ENCODE measurements around the gene CHMP6.
"Not testable (repeated sequence)": the region's sequence is repeated elsewhere in the genome, so short reads cannot be mapped to it uniquely, and the experiment has no call there.

The CHMP6 gene

DNA sequence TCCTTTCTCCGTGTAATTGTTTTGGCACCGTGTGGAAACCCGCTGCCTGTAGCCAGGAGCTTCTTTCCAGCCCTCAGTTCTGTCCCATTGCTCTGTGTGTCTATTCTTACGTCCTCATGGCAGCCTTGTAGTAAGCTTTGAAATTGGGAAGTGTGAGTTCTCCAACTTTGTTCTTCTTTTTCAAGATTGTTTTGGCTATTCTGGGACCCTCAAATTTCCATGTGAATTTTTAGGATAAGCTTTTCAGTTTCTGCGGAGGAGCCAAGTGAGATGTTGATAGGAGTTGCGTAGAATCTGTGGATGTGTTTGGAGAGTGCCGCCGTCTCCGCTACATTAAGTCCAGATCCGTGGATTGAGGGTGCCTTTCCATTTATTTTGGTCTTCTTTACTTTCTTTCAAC lies 15.2 kb downstream of the CHMP6 start:
- ATAC-seq = no peak
- peaks cover 6% of the 10 kb centered on the region for H3K36me3 Mint-ChIP-seq
- H3K4me3 Mint-ChIP-seq = no peak overlapping the region
- peaks cover 13% of the 10 kb centered on the region for H3K4me1 Mint-ChIP-seq
- H3K9me3 Mint-ChIP-seq = peaks cover 5% of the 10 kb centered on the region
- H3K27ac Mint-ChIP-seq = no peak overlapping the region
- peaks cover 39% of the 10 kb centered on the region for H3K27me3 Mint-ChIP-seq

DNA sequence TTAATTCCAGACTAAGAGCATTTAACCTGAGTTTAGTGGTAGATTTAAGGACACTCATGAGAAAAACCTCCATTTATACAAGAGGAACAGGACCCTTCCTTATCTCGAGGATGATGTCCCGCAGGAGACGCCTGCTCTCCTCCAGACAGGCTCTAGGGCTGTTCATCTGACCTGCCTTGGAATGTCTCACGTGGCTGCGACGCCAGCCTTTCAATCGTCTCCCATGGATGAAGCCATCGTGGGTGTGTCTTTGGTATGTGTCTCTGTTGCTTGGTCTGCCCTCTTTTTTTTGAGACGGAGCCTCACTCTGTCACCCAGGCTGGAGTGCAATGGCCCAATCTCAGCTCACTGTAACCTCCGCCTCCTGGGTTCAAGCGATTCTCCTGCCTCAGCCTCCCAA lies 16.5 kb downstream of the CHMP6 start:
- no peak overlapping the region for H3K4me3 Mint-ChIP-seq
- no peak overlapping the region for H3K27ac Mint-ChIP-seq
- no peak for ATAC-seq
- H3K27me3 Mint-ChIP-seq = peaks cover 28% of the 10 kb centered on the region
- peaks cover 6% of the 10 kb centered on the region for H3K36me3 Mint-ChIP-seq
- H3K4me1 Mint-ChIP-seq = peaks cover 13% of the 10 kb centered on the region
- H3K9me3 Mint-ChIP-seq = peaks cover 5% of the 10 kb centered on the region

GRCh38 chr17:81009136-81009535 lies 17.5 kb downstream of the CHMP6 start:
- H3K36me3 Mint-ChIP-seq = peaks cover 6% of the 10 kb centered on the region
- peaks cover 5% of the 10 kb centered on the region for H3K9me3 Mint-ChIP-seq
- no peak overlapping the region for H3K4me3 Mint-ChIP-seq
- H3K4me1 Mint-ChIP-seq = peaks cover 8% of the 10 kb centered on the region
- ATAC-seq = no peak
- no peak overlapping the region for H3K27ac Mint-ChIP-seq
- H3K27me3 Mint-ChIP-seq = peaks cover 19% of the 10 kb centered on the region

DNA sequence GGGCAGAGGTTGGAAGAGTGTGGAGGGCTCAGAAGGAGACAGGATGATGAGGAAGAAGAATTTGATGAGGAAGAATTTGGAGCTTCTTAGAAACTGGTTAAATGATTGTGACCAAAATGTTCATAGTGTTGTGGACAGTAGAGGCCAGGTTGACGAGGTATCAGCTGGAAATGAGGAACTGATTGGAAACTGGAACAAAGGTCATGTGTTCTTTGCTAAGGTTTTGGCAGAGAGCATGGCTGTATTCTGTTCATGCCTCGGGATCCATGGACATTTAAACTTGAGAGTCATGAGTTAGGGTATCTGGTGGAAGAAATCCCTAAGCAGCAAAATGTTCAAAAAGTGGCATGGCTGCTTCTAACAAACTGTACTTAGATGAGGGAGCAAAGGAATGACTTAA lies 19.3 kb downstream of the CHMP6 start:
- H3K4me1 Mint-ChIP-seq = no peaks in the 10 kb centered on the region
- no peak for ATAC-seq
- peaks cover 9% of the 10 kb centered on the region for H3K9me3 Mint-ChIP-seq
- H3K36me3 Mint-ChIP-seq = peaks cover 6% of the 10 kb centered on the region
- H3K27me3 Mint-ChIP-seq = peaks cover 9% of the 10 kb centered on the region
- no peak overlapping the region for H3K4me3 Mint-ChIP-seq
- no peak overlapping the region for H3K27ac Mint-ChIP-seq

DNA sequence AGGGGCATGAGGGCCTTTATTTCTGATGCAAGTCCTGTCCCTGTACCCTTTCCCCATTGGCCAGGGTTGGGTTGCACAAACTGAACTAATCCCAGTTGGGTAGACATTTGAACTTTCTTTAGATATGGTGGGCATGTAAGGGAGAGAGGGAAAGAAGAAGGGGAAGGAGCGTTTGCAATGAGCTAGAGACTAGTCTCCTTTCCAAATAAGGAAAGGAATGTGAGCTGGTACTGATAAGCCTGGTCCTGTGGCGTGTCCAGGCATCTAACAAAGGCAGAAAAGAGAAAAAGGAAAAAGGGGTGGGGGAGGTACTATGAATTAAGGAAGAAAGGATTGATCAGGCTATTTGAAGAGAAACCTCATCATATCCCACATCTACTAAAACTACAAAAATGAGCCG lies 20.3 kb downstream of the CHMP6 start:
- Mint-ChIP-seq H3K9me3 (peaks cover 12% of the 10 kb centered on the region), H3K27ac (no peak overlapping the region), H3K4me3 (no peak overlapping the region), H3K36me3 (peaks cover 6% of the 10 kb centered on the region), H3K27me3 (peaks cover 2% of the 10 kb centered on the region), H3K4me1 (no peaks in the 10 kb centered on the region)
- ATAC-seq = no peak

GRCh38 chr17:81012574-81013447 lies 21.2 kb downstream of the CHMP6 start:
- Mint-ChIP-seq H3K4me1 (peaks cover 3% of the 10 kb centered on the region), H3K36me3 (peaks cover 6% of the 10 kb centered on the region), H3K27me3 (no peaks in the 10 kb centered on the region), H3K4me3 (no peak overlapping the region), H3K27ac (no peak overlapping the region), H3K9me3 (peaks cover 12% of the 10 kb centered on the region)
- ATAC-seq = no peak

- H3K27me3 Mint-ChIP-seq = no peaks in the 10 kb centered on the region
- H3K4me3 Mint-ChIP-seq = no peak overlapping the region
- no peak for ATAC-seq
- no peak overlapping the region for H3K27ac Mint-ChIP-seq
- peaks cover 6% of the 10 kb centered on the region for H3K36me3 Mint-ChIP-seq
- H3K9me3 Mint-ChIP-seq = peaks cover 12% of the 10 kb centered on the region
- peaks cover 11% of the 10 kb centered on the region for H3K4me1 Mint-ChIP-seq
These were observed 22.0 kb downstream of the CHMP6 start for GRCh38 chr17:81013642-81014041.

DNA sequence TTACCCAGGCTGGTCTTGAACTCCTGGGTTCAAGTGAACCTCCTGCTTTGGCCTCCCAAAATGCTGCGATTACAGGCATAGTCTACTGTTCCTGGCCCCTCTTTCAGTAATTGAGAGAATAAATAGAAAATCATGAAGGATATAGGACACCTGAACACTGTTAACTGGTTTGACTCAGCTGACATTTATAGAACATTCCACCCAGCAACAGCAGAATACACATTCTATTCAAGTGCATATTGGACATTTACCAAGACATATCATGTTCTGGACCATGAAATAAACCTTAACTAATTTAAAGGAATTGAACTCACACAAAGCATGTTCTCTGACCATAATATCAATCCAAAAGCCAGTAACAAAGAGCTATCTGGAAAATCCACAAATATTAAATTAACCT lies 23.5 kb downstream of the CHMP6 start:
- H3K9me3 Mint-ChIP-seq = peaks cover 12% of the 10 kb centered on the region
- H3K27ac Mint-ChIP-seq = no peak overlapping the region
- H3K4me3 Mint-ChIP-seq = no peak overlapping the region
- no peaks in the 10 kb centered on the region for H3K27me3 Mint-ChIP-seq
- peaks cover 20% of the 10 kb centered on the region for H3K4me1 Mint-ChIP-seq
- ATAC-seq = no peak
- peaks cover 6% of the 10 kb centered on the region for H3K36me3 Mint-ChIP-seq

DNA sequence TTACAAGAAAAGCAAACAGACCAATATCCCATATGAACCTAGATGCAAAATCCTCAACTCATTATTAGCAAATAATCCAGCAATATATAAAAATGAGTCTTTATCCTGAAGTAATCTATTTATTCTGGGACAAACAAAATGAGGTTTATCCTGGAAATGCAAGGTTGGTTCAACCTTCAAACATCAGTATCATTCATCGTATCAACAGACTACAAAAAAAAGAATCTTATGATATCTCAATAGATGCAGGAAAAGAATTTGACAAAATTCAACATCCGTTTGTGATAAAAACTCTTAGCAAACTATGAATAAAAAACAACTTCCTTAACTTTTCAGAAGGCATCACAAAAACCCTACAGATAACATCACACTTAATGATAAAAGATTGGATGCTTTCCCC lies 24.9 kb downstream of the CHMP6 start:
- ATAC-seq = no peak
- no peak overlapping the region for H3K27ac Mint-ChIP-seq
- H3K27me3 Mint-ChIP-seq = no peaks in the 10 kb centered on the region
- H3K4me1 Mint-ChIP-seq = peaks cover 20% of the 10 kb centered on the region
- H3K9me3 Mint-ChIP-seq = peaks cover 7% of the 10 kb centered on the region
- H3K36me3 Mint-ChIP-seq = no peaks in the 10 kb centered on the region
- H3K4me3 Mint-ChIP-seq = no peak overlapping the region

DNA sequence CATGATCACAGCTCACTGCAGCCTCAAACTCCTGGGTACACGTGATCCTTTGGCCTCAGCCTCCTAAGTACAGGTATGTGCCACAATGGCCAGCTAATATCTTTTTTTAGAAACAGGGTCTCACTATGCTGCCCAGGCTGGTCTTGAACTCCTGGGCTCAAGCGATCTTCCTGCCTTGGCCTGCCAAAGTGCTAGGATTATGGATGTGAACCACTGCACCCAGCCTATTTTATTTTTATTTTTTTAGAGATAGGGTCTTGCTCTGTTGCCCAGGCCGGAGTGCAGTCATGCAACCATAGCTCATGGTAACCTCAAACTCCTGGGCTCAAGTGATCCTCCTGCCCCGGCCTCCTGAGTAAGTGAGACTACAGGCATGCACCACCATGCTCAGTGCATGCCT lies 25.7 kb downstream of the CHMP6 start:
- peak overlapping the region; percentile 81 for H3K27ac Mint-ChIP-seq
- H3K36me3 Mint-ChIP-seq, H3K27me3 Mint-ChIP-seq, H3K4me3 Mint-ChIP-seq, ATAC-seq, H3K9me3 Mint-ChIP-seq: not testable (repeated sequence)
- peaks cover 20% of the 10 kb centered on the region for H3K4me1 Mint-ChIP-seq

DNA sequence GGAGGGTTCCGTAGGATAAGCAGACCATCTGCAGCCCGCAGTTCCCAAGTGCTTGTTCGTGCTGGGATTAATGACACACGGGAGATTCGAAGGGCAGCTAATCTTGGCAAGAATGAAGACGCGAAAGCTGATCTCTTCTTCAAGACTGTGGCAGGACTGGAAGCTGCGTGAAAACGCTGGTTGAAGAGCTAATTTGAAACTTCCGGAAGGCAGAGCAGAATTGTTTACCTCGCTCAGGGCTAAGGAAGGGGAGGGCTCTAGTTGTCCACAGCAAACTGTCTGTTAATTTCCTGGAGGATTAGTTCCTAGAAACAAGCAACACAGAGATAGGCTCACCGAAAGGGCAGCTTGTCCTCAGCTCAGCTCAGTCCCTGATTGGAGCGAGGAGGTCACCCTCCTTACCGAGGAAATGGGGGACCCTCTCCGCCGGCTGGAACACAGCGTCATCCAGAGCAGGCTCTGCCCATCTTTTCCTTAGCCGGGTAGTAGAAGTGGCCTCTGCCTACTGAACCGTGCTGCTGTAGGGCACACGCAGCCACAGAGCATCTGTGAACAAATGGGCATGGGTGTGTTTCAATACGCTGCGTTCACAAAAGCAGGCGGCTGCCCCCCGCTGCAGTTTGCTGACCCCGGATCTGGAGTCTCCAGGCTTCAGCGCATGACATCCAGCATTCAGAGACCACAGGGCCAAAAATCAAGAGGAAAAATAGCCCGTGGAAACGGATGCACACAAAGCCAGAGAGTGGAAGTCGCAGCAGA lies 26.6 kb downstream of the CHMP6 start:
- Mint-ChIP-seq H3K27ac (peak overlapping the region; percentile 81), H3K36me3 (no peaks in the 10 kb centered on the region), H3K4me3 (peak overlapping the region; percentile 76), H3K27me3 (no peaks in the 10 kb centered on the region), H3K4me1 (peaks cover 20% of the 10 kb centered on the region), H3K9me3 (peaks cover 7% of the 10 kb centered on the region)
- ATAC-seq = peak; percentile 87

DNA sequence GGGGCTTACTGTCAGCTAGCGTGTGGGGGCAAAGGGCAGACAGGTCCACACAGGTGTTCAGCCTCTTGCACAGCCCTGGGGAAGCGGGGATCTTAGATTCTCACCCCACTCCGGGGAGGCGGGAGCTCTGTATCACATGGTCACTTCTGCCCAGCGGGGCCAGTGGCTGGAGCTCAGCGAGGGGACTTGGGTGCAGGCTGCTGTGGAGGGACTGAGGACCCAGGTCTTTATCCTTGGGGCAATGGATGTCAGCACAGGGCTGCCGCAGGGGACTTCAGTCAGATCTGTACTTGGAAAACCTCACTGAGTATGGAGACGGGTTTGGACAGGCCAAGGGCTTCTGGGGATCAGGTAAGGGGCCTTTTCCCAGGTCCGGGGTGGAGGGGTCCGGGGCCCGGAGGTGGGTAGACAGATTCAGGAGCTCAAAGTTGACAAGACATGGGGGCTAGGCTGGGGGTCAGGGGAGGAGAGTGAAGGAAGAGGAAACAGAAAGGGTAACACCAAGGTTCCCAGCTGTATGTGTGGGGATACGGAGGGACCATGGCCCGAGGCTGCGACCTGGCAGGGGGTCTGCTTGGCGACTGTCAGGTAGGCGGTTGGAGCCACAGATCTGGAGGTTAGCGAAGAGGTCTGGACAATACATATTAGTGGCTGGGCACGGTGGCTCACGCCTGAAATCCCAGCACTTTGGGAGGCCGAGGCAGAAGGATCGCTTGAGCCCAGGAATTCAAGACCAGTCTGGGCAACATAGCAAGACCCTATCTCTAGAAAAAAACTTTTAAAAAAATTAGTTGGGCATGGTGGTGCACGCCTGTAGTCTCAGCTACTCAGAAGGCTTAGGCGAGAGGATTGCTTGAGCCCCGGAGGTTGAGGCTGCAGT lies 28.2 kb downstream of the CHMP6 start:
- Mint-ChIP-seq H3K4me1 (peaks cover 27% of the 10 kb centered on the region), H3K4me3 (no peak overlapping the region)

DNA sequence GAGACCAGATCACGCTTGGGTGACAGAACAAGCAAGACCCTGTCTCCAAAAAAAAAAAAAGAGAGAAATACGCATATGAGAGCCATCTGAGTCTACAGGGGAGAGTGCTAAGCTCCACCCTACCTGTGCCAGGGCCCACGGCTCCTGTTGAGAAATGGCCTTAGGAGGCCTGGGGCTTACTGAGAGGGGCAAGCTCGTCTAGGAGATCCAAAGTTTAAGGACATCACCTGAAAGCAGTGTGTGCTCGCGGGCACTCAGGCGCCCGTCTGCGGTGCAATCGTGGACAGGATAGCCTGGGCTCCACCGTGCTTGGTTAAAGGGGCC lies 28.8 kb downstream of the CHMP6 start:
- H3K4me3 Mint-ChIP-seq = no peak overlapping the region
- H3K27me3 Mint-ChIP-seq = peaks cover 17% of the 10 kb centered on the region
- no peaks in the 10 kb centered on the region for H3K36me3 Mint-ChIP-seq
- H3K4me1 Mint-ChIP-seq = peaks cover 27% of the 10 kb centered on the region
- H3K27ac Mint-ChIP-seq = no peak overlapping the region
- no peak for ATAC-seq
- H3K9me3 Mint-ChIP-seq = peaks cover 7% of the 10 kb centered on the region

More for the DNA sequence above, 28.2 kb downstream of the CHMP6 start:
- no peak for ATAC-seq
- Mint-ChIP-seq H3K36me3 (no peaks in the 10 kb centered on the region), H3K27me3 (peaks cover 11% of the 10 kb centered on the region), H3K9me3 (peaks cover 7% of the 10 kb centered on the region), H3K27ac (peak overlapping the region; percentile 81)

- H3K4me1 Mint-ChIP-seq = peaks cover 27% of the 10 kb centered on the region
- H3K4me3 Mint-ChIP-seq = no peak overlapping the region
These were observed 29.3 kb downstream of the CHMP6 start for GRCh38 chr17:81020767-81021497.

More at GRCh38 chr17:81020767-81021497, 29.3 kb downstream of the CHMP6 start:
- Mint-ChIP-seq H3K36me3 (no peaks in the 10 kb centered on the region), H3K27ac (no peak overlapping the region), H3K9me3 (peaks cover 4% of the 10 kb centered on the region), H3K27me3 (peaks cover 19% of the 10 kb centered on the region)
- no peak for ATAC-seq

Data from stimulated activated memory B cell treated with anti-CD40 and anti-IgM and Interleukin-4, amounts not matched to agents 10 μg/mL and 1 μg/mL and 100 μg/mL, for 72 hours (primary cell).